ENCODE measurements around the gene ZNF687.

Gene ZNF687

DNA sequence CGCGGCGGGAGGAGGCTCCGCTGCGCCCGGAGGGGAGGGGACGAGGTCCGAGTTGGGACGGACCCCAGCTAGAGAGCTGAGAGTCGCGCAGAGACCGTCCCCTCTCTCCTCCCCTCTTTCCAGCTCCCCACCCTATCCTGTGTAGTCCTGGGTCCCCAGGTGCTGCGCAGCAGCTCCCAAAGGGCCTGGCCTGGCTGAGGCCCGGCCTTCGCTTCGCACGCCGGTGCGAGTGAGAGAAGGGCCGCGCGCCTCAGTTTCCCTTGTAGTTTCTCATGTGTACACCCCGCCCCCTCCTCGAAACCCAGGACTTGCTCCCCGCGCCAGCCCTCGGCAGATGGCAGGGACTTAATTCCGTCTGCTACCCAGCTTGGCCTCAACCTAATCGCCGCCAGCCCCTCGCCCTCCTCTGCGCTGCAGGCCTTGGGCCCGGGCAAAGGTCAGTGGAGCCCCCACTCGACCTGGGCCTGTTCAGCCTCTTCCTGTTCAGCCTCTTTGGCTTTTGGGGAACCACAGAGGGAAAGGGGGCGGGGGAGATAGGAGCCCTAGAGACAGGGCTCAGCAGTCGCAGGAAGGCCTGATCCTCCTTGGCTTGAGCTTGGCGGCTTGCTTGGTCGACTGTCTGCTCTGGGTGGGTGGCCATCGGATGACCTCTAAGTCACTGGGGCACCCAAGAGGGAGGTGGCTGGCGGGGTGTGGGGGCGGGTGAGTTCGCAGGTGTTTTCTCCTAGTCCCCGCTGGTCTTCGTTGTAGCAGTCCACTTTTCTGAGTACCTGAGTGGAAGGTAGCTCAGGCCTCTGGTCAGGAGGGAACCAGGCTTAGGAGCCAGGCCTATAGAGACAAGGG, 1.0 kb downstream of the ZNF687 start:
- no peak for DNase-seq

GRCh38 chr1:151284013-151284577, 2.0 kb downstream of the ZNF687 start:
- no peak for DNase-seq

DNA sequence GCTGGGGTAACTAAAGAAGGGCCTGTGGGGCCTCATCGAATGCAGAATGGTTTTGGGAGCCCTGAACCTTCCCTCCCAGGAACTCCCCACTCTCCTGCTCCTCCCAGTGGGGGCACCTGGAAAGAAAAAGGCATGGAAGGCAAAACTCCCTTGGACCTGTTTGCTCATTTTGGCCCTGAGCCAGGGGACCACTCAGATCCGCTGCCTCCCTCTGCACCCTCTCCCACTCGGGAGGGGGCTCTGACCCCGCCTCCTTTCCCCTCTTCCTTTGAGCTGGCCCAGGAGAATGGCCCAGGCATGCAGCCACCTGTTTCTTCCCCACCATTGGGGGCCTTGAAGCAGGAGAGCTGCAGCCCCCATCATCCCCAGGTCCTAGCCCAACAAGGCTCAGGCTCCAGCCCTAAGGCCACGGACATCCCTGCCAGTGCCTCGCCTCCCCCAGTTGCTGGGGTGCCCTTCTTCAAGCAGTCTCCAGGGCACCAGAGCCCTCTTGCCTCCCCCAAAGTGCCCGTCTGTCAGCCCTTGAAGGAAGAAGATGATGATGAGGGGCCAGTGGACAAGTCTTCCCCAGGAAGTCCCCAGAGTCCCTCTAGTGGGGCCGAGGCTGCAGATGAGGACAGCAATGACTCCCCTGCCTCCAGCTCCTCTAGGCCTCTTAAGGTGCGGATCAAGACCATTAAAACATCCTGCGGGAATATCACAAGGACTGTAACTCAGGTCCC, 4.7 kb downstream of the ZNF687 start:
- DNase-seq: no peak

DNA sequence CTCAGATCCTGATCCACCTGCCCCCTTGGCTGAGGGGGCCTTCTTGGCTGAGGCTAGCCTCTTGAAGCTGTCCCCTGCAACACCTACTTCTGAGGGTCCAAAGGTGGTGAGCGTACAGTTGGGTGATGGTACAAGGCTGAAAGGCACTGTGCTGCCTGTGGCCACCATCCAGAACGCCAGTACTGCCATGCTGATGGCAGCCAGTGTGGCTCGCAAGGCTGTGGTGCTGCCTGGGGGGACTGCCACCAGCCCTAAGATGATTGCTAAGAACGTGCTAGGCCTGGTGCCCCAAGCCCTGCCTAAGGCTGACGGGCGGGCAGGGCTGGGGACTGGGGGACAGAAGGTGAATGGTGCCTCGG, 5.2 kb downstream of the ZNF687 start:
- no peak for DNase-seq

GRCh38 chr1:151287767-151288500, 5.8 kb downstream of the ZNF687 start:
- no peak for DNase-seq

- DNase-seq: no peak
Measured at GRCh38 chr1:151288502-151288901, 6.4 kb downstream of the ZNF687 start.

DNA sequence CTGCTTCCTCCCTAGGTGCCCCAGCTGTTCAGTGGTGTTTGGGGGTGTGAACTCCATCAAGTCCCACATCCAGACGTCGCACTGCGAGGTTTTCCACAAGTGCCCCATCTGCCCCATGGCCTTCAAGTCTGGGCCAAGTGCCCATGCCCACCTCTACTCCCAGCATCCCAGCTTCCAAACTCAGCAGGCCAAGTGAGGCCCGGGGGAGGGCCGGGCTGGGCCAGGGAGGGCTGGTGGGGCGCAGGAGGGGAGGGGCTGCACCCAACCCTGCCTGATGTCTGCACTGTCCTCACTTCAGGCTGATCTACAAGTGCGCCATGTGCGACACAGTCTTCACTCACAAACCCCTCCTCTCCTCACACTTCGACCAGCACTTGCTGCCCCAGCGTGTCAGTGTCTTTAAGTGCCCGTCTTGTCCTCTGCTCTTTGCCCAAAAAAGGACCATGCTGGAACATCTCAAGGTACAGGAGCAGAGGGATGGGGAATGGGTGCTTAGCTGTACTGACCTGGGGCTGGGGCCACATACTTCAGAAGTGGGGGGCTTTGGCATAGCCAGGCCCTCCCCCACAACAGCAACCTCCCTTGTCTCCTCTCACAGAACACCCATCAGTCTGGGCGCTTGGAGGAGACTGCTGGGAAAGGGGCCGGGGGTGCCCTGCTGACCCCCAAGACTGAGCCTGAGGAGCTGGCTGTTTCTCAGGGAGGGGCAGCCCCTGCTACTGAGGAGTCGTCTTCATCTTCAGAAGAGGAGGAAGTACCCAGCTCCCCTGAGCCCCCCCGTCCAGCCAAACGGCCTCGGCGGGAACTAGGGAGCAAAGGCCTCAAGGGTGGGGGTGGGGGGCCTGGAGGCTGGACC, 7.2 kb downstream of the ZNF687 start:
- no peak for DNase-seq

- no peak for DNase-seq
Measured at GRCh38 chr1:151289991-151290708, 8.1 kb downstream of the ZNF687 start.

- DNase-seq: no peak
Measured at GRCh38 chr1:151290709-151291303, 8.7 kb downstream of the ZNF687 start.

GRCh38 chr1:151292207-151293030, 10.3 kb downstream of the ZNF687 start:
- no peak for DNase-seq

DNA sequence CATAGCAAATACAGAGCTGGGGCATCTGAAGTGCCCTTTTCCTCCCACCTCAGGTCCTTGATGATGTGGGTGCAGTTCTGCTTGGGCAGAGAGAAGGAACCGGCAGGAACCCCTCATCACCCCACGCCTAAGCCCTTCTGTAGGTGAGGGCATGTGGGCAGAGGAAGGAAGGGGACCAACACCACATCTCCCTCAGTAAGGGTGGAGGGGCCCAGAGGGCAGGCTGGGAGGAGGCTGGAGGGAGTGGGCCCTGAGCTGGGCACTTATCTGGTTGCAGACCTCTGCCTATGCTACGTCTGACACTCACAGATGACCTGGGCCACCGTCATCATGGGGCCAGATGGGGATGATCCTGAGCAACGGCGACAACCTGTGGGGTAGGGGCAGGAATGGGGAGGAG, 11.0 kb downstream of the ZNF687 start:
- no peak for DNase-seq

DNA sequence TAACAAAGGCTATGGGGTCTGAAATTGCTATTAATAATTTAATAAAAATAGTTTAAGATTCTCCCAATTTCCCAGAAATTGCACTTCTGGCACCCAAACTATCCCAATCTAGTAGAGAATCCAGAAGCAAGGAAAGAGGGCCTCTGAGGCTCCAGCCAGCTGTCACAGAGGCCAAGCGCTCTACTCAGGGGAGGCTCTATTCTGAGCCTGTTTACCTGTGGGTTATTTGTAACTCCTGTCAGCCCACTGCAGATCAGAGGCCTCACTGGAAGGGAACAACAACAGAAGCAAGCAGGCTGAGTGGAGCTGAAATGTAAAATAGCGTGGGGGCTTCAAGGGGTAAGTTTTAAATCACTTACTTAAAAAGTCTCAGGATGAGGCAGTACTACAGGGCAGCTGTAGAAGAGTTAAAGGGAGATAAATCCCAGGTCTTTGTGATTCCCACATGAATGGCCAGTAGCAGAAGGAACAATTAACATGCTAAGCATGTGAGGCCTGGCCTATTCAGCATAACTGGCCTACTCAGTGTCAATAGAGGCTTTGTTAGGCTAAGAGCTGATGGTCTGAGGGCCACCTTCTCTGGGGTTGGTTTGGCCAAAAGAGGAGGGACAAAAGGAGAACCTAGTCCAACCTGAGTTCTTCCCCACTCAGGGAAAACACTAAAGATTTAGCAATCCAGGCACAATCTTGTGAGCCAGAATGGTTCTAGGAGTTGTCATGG, 12.8 kb downstream of the ZNF687 start:
- no peak for DNase-seq

DNA sequence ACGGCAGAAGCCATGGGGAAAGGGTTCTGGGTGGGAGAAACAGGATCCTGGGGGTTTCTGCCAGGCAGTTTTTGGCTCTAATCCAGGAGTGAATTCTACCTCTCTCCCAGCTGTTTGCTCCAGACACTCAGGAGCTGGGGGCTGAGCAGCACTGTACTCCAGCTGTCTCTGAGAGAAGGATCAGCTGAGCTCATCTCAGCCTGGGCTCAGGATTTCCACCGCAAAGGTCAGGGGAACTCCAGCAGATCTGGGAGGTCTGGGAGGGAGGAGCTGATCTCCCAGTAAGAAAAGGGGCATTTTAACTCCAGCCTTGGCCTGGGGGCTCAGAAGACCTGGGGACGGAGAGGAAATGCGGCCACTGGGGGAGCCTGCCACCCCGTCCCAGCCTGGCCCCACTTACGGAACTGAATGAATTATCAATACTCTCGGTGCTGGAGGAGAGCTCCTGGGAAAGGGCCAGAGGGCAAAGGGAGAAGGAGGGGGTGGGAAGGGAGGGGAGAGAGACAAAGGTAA, 27.8 kb downstream of the ZNF687 start:
- DNase-seq: no peak

- DNase-seq: no peak
Measured at GRCh38 chr1:151311011-151311410, 28.9 kb downstream of the ZNF687 start.

DNA sequence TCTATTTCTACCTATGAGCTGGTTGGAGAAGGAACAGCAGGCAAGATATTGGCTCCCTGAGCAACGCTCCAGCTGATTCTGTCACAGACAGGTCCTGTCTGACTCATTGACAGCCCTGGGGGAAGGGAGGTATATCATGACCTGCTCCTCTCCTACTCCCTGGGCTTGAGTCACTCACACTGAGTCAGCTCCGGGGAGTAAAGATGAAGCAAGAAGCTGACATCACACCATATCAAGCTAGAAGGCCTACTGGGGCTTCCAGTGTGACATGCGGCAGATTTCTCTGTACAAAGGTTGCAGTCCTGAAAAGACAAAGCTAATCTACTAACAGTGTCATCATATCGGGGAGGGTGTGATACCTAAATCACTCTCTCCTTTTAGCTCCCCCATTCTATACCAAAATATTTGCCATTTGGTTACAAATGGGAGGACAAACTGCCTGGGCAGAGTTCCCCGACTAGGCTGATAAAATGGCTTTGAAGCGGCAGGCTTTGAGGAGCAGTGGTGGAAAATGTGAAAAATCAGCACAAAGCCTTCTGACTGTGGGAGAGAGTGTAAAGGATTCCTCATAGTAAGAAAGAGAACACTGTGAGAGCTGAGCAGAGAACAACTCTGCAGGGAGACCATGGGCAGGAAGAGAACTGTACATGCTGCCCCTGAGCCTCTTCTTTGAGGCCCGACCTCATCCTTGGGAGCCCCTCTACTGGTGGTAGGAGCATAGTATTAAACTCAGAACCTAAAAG, 29.7 kb downstream of the ZNF687 start:
- no peak for DNase-seq

DNA sequence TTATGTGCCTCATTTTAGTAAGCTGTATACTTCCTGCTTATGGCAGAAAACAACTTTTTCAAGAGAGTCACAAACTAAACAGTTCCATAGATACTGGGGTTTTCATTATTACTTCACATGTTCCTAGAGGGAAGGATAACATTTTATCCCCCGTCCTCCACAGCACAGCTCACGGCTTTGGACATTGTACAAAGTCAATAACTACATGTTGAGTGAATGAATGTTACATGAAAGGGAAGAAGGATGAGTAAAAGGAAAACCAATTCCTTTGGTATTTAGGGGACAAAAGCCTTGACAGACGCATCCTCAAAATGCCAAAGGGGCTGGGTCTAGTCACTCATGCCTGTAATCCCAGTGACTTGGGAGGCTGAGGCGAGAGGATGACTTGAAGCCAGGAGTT, 30.3 kb downstream of the ZNF687 start:
- DNase-seq: no peak

- no peak for DNase-seq
Measured at GRCh38 chr1:151312826-151313225, 30.7 kb downstream of the ZNF687 start.

DNA sequence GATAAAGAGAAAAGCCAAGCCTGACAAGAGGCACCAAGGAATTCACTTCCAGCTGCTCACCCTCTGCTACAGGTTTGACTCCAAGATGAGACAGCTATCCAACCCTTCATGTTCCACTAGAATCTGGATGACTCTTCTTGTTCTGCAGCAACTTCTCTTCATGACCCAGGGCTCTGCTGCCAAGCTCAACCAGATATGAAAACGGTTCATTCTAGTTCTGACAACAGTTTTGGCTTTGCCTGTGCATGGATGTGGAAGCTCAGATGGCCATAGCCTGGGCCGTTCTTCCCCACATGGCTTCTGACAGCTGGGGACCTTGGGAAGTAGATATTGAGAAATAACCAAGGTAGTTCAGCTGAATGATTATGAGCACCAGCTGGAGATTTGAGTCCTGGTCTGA, 31.4 kb downstream of the ZNF687 start:
- no peak for DNase-seq

Measured in NCI-H446 treated with DMSO at 0.1 percent for 48 hours (cell line).